Neural crest cell (in vitro differentiated cells): ENCODE data around the gene TAF12. TPM values are rescaled to one million over a fixed set of nuclear protein-coding genes. Genes with fewer than 3 reads are reported as not detected.

ENCODE experiments used
- DNase-seq: peaks from one replicate; pipeline ENCODE4 v3.0.0; 2021; ENCODE audit warnings: low read depth, mixed read lengths, low spot score
- H3K27ac Mint-ChIP-seq: one replicate; pipeline ENCODE4 v1.8.0; 2021; ENCODE audit warnings: mild to moderate bottlenecking, mixed read lengths; ENCODE audit not compliant: unreplicated experiment
- H3K27me3 Mint-ChIP-seq: 2 replicates; pipeline ENCODE4 v1.8.0; 2021; ENCODE audit warnings: low read depth, mild to moderate bottlenecking, mixed read lengths
- H3K36me3 Mint-ChIP-seq: 2 replicates; pipeline ENCODE4 v1.8.0; 2021; ENCODE audit warnings: low read depth, mild to moderate bottlenecking, mixed read lengths
- H3K4me1 Mint-ChIP-seq: 2 replicates; pipeline ENCODE4 v1.8.0; 2021; ENCODE audit warnings: mixed read lengths
- H3K4me3 Mint-ChIP-seq: one replicate; pipeline ENCODE4 v1.8.0; 2021; ENCODE audit warnings: mild to moderate bottlenecking, mixed read lengths
- H3K9me3 Mint-ChIP-seq: 2 replicates; pipeline ENCODE4 v1.8.0; 2021; ENCODE audit warnings: mixed read lengths
- CTCF ChIP-seq: fragments of 200-600 bp; sonication (generic); conservative IDR thresholded peaks from 2 replicates; pipeline ENCODE4 v1.5.0; 2021; ENCODE audit warnings: antibody characterized with exemption, mild to moderate bottlenecking
- total RNA-seq: library from RNA; stranded (reverse); gene quantifications from 2 replicates; pipeline ENCODE4 v1.2.1, GENCODE V29; 2021

The TAF12 gene
- total RNA-seq, 1 donor from 2014 or later, result 27.7 TPM

GRCh38 chr1:28671254-28671780, 28.4 kb upstream of the TAF12 start:
- no peak for TF ChIP-seq CTCF
- Mint-ChIP-seq H3K4me1 (peaks cover 19% of the 10 kb centered on the region), H3K36me3 (no peaks in the 10 kb centered on the region), H3K9me3 (no peaks in the 10 kb centered on the region), H3K27me3 (no peaks in the 10 kb centered on the region), H3K27ac (no peak overlapping the region), H3K4me3 (peak overlapping the region; percentile 83)
- DNase-seq, result no peak

GRCh38 chr1:28668956-28669723, 26.3 kb upstream of the TAF12 start:
- Mint-ChIP-seq H3K27me3 (no peaks in the 10 kb centered on the region), H3K9me3 (no peaks in the 10 kb centered on the region), H3K4me1 (peaks cover 28% of the 10 kb centered on the region), H3K27ac (peak overlapping the region; percentile 98), H3K4me3 (peak overlapping the region; percentile 85), H3K36me3 (no peaks in the 10 kb centered on the region)
- peak; percentile 45 for DNase-seq
- TF ChIP-seq CTCF, result no peak

- peak; percentile 77 for DNase-seq
- TF ChIP-seq CTCF, result peak; percentile 8
- peak within 1 kb of the TSS; percentile 98 for H3K27ac Mint-ChIP-seq
Observed at GRCh38 chr1:28668191-28668955, 25.5 kb upstream of the TAF12 start, which contains the start of gene GMEB1. Gene GMEB1 (plus strand): TSS chr1:28668784. CDS start chr1:28683613, 14,829 bp downstream.

GRCh38 chr1:28666806-28667205, 23.9 kb upstream of the TAF12 start:
- Mint-ChIP-seq H3K36me3 (no peaks in the 10 kb centered on the region), H3K4me3 (peak overlapping the region; percentile 9), H3K4me1 (peaks cover 29% of the 10 kb centered on the region), H3K27ac (no peak overlapping the region), H3K27me3 (no peaks in the 10 kb centered on the region), H3K9me3 (no peaks in the 10 kb centered on the region)
- TF ChIP-seq CTCF, result no peak
- DNase-seq, result no peak

More at GRCh38 chr1:28668191-28668955, 25.5 kb upstream of the TAF12 start, which contains the start of gene GMEB1:
- H3K4me1 Mint-ChIP-seq, result peaks cover 29% of the 10 kb centered on the region
- peak within 1 kb of the TSS; percentile 89 for H3K4me3 Mint-ChIP-seq
- no peaks in the 10 kb centered on the region for H3K9me3 Mint-ChIP-seq
- H3K36me3 Mint-ChIP-seq, result no peaks in the 10 kb centered on the region
- H3K27me3 Mint-ChIP-seq, result no peaks in the 10 kb centered on the region

- no peak for TF ChIP-seq CTCF
- Mint-ChIP-seq H3K4me1 (peaks cover 19% of the 10 kb centered on the region), H3K27ac (peak overlapping the region; percentile 59), H3K27me3 (no peaks in the 10 kb centered on the region), H3K4me3 (peak overlapping the region; percentile 64), H3K9me3 (peaks cover 2% of the 10 kb centered on the region), H3K36me3 (no peaks in the 10 kb centered on the region)
- no peak for DNase-seq
Observed at GRCh38 chr1:28663871-28664470, 21.1 kb upstream of the TAF12 start.
